Activated CD4-positive, alpha-beta T cell treated with anti-CD3 and anti-CD28 coated beads, Interleukin-2, amount 10 ng/mL, durations not matched to agents 24 days and 14 days (primary cell): ENCODE results near the gene SPOCK2. TPM values are rescaled to one million over a fixed set of nuclear protein-coding genes. Genes with fewer than 3 reads are reported as not detected.

Experiments
- DNase-seq: peaks from one replicate; pipeline ENCODE4 v3.0.0; 2022
- H3K27ac Mint-ChIP-seq: one replicate; pipeline ENCODE4 v1.8.0; 2022; ENCODE audit warnings: mild to moderate bottlenecking, mixed read lengths
- H3K27me3 Mint-ChIP-seq: one replicate; pipeline ENCODE4 v1.8.0; 2022; ENCODE audit warnings: mixed read lengths
- H3K36me3 Mint-ChIP-seq: one replicate; pipeline ENCODE4 v1.8.0; 2022; ENCODE audit warnings: low read depth, mild to moderate bottlenecking, mixed read lengths
- H3K4me1 Mint-ChIP-seq: one replicate; pipeline ENCODE4 v1.8.0; 2021; ENCODE audit warnings: mixed read lengths
- H3K4me3 Mint-ChIP-seq: one replicate; pipeline ENCODE4 v1.8.0; 2022; ENCODE audit warnings: mild to moderate bottlenecking, moderate library complexity, mixed read lengths
- H3K9me3 Mint-ChIP-seq: one replicate; pipeline ENCODE4 v1.8.0; 2021; ENCODE audit warnings: mixed read lengths
- intact Hi-C: fragments of 100-400 bp; cut with micrococcal nuclease; formaldehyde crosslinking; loops from one replicate; pipeline ENCODE4 v1.15.1; 2023
- total RNA-seq: library from RNA; stranded (reverse); gene quantifications from 2 replicates; pipeline ENCODE4 v1.2.3, GENCODE V29; 2022

Gene SPOCK2
- total RNA-seq, 1 donor from 2014 or later: 106 TPM

DNA sequence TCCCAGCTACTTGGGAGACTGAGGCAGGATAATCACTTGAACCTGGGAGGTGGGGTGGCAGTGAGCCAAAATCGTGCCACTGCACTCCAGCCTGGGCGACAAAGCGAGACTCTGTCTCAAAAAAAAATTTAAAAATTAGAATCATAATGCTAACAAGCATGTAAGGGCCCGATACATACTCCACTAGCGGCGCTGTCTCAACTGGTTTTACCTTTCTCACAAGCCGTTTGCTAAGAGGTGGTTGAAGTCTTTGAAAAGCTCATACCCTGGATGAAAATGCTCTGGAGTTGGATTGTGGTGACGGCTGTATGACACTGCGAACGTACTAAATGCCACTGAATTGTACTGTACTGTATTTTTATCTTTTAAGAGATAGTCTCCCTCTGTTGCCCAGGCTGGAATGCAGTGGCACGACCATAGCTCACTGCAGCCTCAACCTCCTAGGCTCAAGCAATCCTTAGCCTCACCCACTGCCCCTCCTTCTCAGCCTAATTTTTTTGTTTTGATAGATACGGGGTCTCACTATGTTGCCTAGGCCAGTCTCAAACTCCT lies 29.9 kb downstream of the SPOCK2 start:
- Mint-ChIP-seq H3K27me3 (no peaks in the 10 kb centered on the region), H3K4me1 (peaks cover 9% of the 10 kb centered on the region), H3K4me3 (no peak overlapping the region), H3K36me3 (peaks cover 25% of the 10 kb centered on the region), H3K9me3 (no peaks in the 10 kb centered on the region), H3K27ac (no peak overlapping the region)
- intact Hi-C loops: no loop called here
- no peak for DNase-seq

GRCh38 chr10:72056932-72057751 lies 31.2 kb downstream of the SPOCK2 start:
- intact Hi-C loops: no loop called here
- no peak for DNase-seq
- Mint-ChIP-seq H3K27ac (peak overlapping the region; percentile 13), H3K27me3 (no peaks in the 10 kb centered on the region), H3K4me1 (peaks cover 9% of the 10 kb centered on the region), H3K9me3 (no peaks in the 10 kb centered on the region), H3K36me3 (peaks cover 14% of the 10 kb centered on the region), H3K4me3 (no peak overlapping the region)

GRCh38 chr10:72056113-72056512 lies 32.2 kb downstream of the SPOCK2 start:
- Mint-ChIP-seq H3K27ac (no peak overlapping the region), H3K9me3 (no peaks in the 10 kb centered on the region), H3K27me3 (no peaks in the 10 kb centered on the region), H3K4me3 (no peak overlapping the region), H3K4me1 (peaks cover 9% of the 10 kb centered on the region), H3K36me3 (peaks cover 8% of the 10 kb centered on the region)
- intact Hi-C loops: no loop called here
- no peak for DNase-seq

DNA sequence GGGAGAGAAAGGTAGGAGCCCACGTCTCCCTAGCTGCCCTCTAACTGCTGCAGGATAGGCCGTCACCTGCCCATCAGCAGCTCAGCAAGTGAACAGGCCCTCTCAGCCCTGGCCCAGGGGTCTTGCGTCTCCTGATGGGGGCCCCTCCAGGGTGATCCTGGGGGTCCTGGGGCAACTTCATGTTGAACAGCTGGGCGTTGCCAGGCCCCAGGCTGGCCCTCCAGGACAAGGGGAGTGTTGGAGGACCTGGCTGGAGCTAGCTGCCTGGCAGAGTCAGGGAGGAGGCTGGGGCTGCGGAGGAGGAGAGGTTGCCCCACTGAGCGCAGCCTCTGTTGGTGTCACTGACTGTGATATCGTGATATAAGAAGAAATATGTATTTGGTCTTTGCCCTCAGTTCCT lies 34.7 kb downstream of the SPOCK2 start:
- no peak for DNase-seq
- no peaks in the 10 kb centered on the region for H3K27me3 Mint-ChIP-seq

GRCh38 chr10:72050873-72051272 lies 37.5 kb downstream of the SPOCK2 start:
- Mint-ChIP-seq H3K4me1 (peaks cover 11% of the 10 kb centered on the region), H3K4me3 (no peak overlapping the region), H3K9me3 (no peaks in the 10 kb centered on the region), H3K27me3 (no peaks in the 10 kb centered on the region), H3K27ac (no peak overlapping the region), H3K36me3 (peaks cover 3% of the 10 kb centered on the region)
- DNase-seq: no peak
- intact Hi-C loops: no loop called here

More for the DNA sequence above, 34.7 kb downstream of the SPOCK2 start:
- peaks cover 3% of the 10 kb centered on the region for H3K36me3 Mint-ChIP-seq
- H3K4me3 Mint-ChIP-seq: no peak overlapping the region
- no peaks in the 10 kb centered on the region for H3K9me3 Mint-ChIP-seq
- no peak overlapping the region for H3K27ac Mint-ChIP-seq
- H3K4me1 Mint-ChIP-seq: peaks cover 9% of the 10 kb centered on the region
- intact Hi-C loops: no loop called here

DNA sequence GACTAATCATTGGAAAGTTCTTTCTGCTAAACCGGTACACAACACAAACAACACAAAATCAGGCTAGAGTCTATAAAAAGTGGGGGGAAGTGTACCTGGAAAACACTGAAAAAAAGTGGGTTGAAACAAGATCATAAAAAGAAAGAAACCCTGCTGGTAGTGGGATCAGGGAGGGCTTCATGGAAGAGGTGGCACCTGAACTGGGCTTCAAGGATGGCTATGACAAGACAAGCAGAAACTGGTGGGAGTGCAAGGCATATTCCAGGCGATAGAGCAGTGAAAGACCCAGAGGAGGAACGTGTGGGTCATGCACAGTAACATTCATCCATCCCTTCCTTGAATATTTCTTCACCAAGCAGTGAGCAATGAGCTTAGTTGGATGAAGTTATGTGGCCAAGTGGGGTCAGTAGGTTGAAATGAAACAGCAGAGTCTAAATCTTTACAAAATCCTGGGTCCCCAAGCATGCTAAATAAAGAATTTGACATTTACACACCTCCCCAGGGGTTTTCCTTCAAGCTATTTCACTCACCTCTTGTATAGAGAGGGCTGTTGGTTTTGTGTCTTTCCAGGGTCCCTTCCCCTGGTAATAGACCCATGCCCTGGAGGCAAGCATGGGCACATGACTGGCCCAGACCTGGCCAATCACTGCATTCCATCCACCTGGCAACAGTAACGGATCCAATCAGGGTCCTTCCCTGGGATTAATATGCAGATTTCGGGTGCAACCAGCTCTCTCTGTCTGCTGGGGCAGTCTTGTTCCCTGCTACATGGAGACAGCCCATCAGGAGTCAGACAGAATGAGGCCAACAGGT lies 38.2 kb downstream of the SPOCK2 start:
- H3K4me3 Mint-ChIP-seq: no peak overlapping the region
- H3K27me3 Mint-ChIP-seq: no peaks in the 10 kb centered on the region
- no peaks in the 10 kb centered on the region for H3K9me3 Mint-ChIP-seq
- H3K27ac Mint-ChIP-seq: no peak overlapping the region
- H3K36me3 Mint-ChIP-seq: peaks cover 3% of the 10 kb centered on the region
- H3K4me1 Mint-ChIP-seq: peaks cover 9% of the 10 kb centered on the region
- intact Hi-C loops: no loop called here
- DNase-seq: no peak

DNA sequence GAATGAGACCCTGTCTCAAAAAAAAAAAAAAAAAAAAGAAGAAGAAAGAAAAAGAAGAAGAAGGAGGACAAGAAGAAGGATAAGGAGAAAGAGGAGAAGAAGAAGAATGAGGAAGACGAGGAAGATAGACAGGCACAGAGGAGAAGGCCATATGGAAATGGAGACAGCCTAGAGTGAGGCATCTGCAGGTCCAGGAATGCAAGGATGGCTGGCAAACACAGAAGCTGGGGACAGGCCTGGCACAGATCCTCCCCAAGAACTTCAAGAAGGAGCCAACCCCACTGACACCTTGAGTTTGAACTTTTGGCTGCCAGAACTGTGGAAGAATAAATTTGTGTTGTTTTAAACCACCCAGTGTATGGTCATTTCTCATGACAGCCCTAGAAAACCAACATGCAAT lies 38.9 kb downstream of the SPOCK2 start:
- Mint-ChIP-seq H3K36me3 (peaks cover 3% of the 10 kb centered on the region), H3K4me1 (peaks cover 6% of the 10 kb centered on the region), H3K9me3 (no peaks in the 10 kb centered on the region), H3K27ac (no peak overlapping the region), H3K27me3 (no peaks in the 10 kb centered on the region), H3K4me3 (no peak overlapping the region)
- DNase-seq: no peak
- intact Hi-C loops: no loop called here

DNA sequence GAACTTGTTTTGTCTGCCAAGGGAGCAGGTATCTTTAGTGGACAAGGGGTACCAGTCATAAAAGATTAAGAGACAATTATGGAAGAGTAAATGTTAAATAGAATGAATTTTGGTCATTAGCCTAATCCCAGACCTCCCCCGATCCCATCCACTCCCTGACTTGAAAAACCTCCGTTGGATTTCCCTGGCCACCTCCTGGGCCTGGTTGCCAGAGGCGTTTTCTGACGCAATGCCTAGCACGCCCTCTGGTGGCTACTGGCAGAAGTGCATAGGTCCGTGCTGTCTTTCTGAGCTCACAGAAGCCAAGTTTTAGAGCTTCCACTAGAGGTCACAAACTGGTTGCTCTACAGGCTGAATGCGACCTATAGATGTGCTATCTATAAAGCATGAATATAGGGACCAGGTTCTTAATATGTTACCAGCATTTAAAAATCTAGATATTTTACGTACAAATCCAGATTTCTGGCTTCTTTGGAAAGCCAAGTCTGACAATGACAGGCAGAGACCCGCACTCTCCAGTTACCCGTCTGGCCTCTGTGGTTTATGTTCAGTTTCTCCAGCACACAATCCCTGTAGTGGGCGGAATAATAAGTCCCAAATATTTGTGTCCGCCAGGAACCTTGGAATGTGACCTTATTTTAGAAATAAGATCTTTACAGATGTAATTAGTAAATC lies 39.8 kb downstream of the SPOCK2 start:
- Mint-ChIP-seq H3K36me3 (peaks cover 3% of the 10 kb centered on the region), H3K27me3 (no peaks in the 10 kb centered on the region), H3K4me1 (peaks cover 6% of the 10 kb centered on the region), H3K9me3 (no peaks in the 10 kb centered on the region), H3K27ac (peak overlapping the region; percentile 72), H3K4me3 (no peak overlapping the region)
- peak; percentile 95 for DNase-seq
- intact Hi-C loops: loop anchor here (1.0 kb wide), 4 partner anchors 92 to 292 kb away; no protein-coding TSS in a partner anchor

GRCh38 chr10:72045586-72045985 lies 42.8 kb downstream of the SPOCK2 start:
- intact Hi-C loops: no loop called here
- no peak overlapping the region for H3K4me3 Mint-ChIP-seq
- H3K9me3 Mint-ChIP-seq: no peaks in the 10 kb centered on the region
- peaks cover 3% of the 10 kb centered on the region for H3K36me3 Mint-ChIP-seq
- no peak overlapping the region for H3K27ac Mint-ChIP-seq
- no peaks in the 10 kb centered on the region for H3K27me3 Mint-ChIP-seq
- DNase-seq: no peak
- H3K4me1 Mint-ChIP-seq: peaks cover 6% of the 10 kb centered on the region

DNA sequence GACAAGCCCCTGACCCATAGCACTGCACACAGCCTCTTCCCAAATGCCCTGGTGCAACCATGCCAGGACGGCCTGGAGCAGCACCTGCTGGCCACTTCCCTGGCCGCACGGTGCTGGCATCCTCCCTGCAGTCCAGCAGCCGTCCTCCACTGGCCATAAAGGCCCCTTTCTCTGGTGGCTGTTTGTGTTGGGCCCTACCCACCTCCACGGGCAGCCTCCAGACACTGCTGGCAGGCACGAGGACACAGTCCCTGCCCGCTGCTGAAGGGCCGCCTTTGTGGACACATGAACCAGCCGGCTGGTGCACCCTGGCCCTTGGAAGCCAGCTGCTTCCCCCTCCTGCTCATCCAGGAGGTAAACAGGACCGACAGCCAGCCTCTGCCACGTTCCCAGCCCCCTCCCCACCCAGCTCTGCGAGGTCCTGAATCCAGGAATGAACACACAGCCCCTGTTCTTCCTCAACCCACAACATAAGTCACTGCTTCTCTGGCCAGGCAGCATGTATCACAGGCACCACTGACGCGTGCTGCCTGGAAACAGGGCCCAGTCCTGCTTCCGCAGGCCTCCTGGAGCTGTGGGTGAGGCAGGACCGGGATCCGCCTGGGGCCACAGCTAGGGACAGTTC lies 43.8 kb downstream of the SPOCK2 start:
- Mint-ChIP-seq H3K4me1 (peaks cover 3% of the 10 kb centered on the region), H3K27ac (no peak overlapping the region), H3K4me3 (no peak overlapping the region), H3K27me3 (no peaks in the 10 kb centered on the region), H3K9me3 (no peaks in the 10 kb centered on the region), H3K36me3 (peaks cover 2% of the 10 kb centered on the region)
- intact Hi-C loops: no loop called here
- no peak for DNase-seq

DNA sequence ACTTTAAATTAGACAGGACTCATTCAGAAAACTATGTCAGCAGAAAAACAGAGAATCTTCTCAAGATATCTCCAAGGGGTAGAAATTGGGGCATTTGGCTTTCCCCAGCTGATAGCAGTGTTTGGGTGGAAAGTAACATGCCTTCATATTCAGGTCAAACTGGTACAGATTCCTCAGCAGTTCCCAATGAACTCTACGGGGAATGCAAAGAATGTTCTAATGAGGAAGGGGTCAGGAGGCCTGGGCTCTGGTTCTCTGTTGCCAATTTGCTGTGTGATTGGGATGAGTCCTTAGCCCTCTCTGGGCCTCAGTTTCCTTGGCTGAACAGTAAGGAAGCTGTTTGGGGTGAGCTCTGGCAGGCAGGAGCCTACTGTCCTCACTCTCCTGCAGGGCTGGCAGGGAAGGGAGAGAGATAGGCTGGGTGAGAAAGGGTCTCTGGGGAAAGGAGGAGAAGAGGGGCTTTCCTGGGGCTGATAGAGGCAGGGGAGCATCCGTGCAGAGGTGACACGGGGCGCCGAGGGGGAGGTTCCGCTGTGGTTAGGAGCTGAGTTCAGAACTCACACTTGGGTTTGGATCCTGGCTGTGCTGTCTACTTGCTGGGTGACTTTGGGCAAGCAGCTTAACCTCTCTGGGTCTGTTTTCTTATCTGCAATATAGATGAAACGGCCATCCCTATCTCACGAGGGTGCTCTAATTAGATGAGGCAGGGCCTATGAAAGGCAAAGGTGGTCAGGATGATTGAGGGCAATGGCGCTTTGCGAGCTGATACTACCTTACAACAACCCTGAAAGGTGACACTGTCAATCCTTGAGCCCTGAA lies 45.1 kb downstream of the SPOCK2 start:
- no peaks in the 10 kb centered on the region for H3K36me3 Mint-ChIP-seq
- peaks cover under 1% of the 10 kb centered on the region for H3K4me1 Mint-ChIP-seq
- H3K27ac Mint-ChIP-seq: no peak overlapping the region
- intact Hi-C loops: no loop called here
- no peak for DNase-seq
- H3K9me3 Mint-ChIP-seq: no peaks in the 10 kb centered on the region
- no peak overlapping the region for H3K4me3 Mint-ChIP-seq
- H3K27me3 Mint-ChIP-seq: no peaks in the 10 kb centered on the region

GRCh38 chr10:72041491-72041890 lies 46.9 kb downstream of the SPOCK2 start:
- intact Hi-C loops: no loop called here
- no peaks in the 10 kb centered on the region for H3K27me3 Mint-ChIP-seq

DNA sequence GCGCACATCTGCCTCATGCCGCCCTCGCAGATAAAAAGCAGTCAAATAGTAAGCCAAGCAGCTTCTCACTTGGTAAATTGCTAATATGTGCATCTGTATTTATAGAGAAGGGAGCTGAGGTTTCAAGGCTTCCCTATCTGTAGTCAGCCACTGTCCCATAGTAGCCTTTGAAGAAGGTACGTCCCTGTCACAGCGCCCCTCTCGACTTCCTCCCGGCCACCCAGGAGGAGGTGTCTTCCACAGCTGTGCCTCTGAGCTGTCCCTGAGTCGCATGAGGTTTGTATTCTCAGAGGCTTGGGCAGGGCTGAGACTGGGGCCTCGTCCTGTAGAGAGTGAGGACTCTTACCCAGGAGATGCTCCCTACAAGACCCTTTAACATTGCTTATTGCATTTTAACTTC lies 49.0 kb downstream of the SPOCK2 start:
- Mint-ChIP-seq H3K9me3 (no peaks in the 10 kb centered on the region), H3K27ac (no peak overlapping the region), H3K36me3 (no peaks in the 10 kb centered on the region), H3K4me3 (no peak overlapping the region), H3K27me3 (no peaks in the 10 kb centered on the region), H3K4me1 (no peaks in the 10 kb centered on the region)
- DNase-seq: no peak
- intact Hi-C loops: no loop called here

More at GRCh38 chr10:72041491-72041890, 46.9 kb downstream of the SPOCK2 start:
- no peak overlapping the region for H3K27ac Mint-ChIP-seq
- no peaks in the 10 kb centered on the region for H3K36me3 Mint-ChIP-seq
- no peaks in the 10 kb centered on the region for H3K4me1 Mint-ChIP-seq
- no peak overlapping the region for H3K4me3 Mint-ChIP-seq
- DNase-seq: no peak
- H3K9me3 Mint-ChIP-seq: no peaks in the 10 kb centered on the region
